GM21423 (cell line): ENCODE measurements around the gene ITSN1.
"Not testable (repeated sequence)": the region's sequence is repeated elsewhere in the genome, so short reads cannot be mapped to it uniquely, and the experiment has no call there.

Source experiments
- ATAC-seq: cut with Tn5 transposase; IDR thresholded peaks from one replicate; pipeline ENCODE4 v1.9.1; 2021; ENCODE audit warnings: mild to moderate bottlenecking, moderate library complexity; ENCODE audit not compliant: unreplicated experiment

The ITSN1 gene

DNA sequence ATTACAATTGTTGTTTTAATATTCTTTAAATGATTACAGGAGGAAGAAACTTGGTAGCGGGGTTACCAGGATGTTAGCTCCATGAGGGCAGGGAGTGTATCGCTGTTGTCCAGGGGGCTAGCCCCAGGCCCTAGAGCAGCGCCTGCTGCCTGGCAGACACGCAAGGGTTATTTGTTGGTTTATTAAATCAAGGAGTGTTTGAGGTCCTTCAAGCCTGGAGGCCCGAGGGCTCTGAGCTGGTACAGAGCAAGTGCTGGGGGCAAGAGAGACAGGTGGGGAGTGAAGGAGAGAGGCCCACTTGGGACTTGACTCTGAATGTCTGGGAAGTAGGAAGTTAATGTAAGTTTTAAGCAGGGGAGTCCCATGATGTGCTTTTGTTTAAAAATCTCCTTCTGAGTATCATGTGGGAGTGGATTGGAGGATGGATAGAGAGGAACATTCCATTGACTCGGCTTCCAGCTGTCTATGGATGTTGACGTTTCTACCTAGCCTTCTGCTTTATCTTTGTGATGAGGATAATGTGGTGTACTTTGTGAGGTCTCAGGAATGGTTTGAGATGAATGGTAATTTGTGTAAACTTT is 8.7 kb downstream of the ITSN1 start:
- no peak for ATAC-seq

DNA sequence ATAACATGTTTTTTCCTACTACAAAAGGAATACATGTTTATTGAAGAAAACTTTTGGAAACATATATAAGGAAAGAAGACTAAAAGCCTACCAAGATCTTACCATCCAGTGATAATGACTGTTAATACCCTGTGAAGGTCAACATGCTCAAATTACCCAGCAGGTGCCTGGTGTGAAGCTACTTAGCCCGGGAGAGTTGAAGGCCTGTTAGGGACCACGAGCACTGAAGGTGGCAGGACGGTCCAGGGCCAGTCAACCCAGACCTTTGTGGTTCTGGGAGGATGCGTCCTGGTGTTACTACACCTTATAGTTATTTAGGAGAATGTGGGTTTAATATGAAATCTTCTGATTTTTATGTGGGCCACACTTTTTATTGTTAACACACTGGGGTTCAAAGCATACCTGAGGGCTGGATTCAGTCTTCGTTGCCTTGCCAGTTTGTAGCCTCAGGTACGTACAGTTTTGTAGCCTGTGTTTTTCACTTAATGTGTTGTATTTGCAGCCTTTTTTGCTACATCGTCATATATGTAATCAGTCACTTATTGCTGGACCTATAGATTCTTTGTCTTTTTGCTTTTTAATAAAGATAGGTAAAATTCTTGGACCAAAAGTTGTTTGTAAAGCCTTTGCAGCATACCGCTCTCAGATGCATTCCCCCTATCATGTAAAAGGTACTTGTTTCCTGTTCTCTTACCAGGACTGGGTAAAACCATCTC is 9.8 kb downstream of the ITSN1 start:
- no peak for ATAC-seq

DNA sequence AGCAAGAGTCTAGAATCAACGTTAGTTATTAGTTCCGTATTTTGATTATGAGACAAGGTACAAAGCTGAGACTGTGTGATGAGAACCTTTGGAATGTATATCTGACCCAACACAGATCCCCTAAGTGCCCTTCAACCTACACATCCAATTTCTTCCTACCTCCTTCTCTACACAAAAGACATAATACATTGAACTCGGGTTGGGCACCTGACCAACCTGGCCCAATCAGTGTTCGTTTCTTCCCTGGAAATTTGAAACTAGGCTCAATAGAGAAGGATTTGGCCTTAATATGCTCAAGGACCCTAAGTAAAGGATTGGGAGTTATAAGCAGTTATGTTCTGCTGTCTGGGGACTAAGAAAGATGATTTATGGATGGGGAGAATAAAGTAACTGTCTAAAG is 12.1 kb downstream of the ITSN1 start:
- no peak for ATAC-seq

DNA sequence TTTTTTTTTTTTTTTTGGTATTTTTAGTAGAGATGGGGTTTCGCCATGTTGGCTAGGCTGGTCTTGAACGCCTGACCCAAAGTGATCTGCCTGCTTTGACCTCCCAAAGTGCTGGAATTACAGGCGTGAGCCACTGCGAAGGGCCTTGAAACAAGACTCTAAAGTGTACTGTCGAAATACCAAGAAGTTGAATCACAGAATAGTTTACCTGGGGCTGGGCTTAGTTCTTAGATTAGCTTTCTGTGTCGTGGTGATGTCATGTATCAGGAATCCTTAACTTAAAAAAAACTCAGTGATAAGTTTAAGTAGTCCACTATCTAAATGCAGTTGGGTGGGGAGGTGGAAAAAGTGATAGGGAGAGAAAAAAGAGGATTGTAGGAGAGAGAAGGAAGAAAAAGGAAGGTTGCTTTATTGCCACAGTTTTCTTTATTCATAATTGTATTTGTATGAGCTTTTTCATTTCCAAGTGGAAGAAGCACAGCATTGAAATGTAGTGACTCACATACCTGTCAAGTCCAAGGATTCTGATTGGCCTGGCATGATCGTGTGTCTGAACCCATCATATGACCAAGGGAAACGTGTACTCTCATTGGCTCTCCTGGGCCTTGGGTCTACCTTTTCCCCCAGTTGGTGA is 13.4 kb downstream of the ITSN1 start:
- ATAC-seq = no peak

DNA sequence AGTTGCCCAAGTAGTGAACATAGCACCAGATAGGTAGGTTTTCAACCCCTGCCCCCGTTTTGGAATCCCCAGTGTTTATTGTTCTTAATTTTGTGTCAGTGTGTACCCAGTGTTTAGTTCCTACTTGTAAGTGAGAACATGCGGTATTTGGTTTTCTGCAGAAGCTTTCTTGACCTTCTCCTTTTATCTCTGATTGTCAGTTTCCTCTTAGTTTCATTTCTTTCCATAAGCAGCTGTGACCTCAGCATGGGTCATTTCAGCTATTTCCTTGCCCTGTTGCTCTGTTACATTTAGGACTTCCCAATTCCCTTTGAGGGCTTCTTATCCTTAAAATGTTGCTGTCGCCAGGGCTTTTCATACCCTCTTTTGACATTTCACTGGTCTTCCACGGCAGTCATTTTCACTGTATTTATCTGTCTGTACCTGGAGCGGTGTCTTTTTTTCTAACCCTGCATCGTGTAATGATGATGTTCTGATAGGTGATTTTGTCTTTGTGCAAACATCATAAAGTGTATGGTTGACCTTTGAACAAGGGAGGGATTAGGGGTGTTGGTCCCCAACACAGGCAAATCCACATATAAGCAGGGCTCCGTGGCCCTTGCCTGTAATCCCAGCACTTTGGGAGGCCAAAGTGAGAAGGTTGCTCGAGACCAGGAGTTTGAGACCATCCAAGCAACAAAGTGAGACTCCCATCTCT is 15.0 kb downstream of the ITSN1 start:
- ATAC-seq = no peak

DNA sequence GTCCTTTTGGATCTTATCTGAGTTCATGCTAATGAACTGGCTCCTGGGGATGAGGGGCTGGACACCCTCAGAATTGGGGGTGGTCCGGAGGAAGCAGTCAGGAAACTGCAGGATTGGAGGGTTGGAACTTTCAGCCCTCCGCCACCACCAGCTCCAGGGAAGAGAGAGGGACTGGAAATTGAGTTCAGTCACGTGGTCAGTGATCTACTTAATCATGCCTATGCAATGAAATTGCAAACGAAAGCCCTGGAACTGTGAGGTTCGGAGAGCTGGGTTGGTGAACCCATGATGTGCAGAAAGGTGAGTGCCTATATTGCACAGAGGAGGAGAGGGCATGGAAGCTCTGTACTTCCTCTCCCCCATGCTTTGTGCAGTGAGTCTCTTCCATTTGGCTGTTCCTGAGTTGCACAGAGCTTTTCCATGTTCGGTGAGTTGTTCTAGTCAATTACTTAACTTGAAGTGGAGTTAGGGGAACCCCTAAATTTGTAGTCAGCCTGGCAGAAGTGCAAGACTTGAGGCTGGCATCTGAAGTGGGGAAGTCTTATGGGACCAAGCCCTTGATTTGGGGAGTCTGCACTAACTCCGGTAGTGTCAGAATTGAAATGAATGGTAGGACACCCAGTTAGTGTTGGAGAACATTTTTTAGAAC is 16.7 kb downstream of the ITSN1 start:
- no peak for ATAC-seq

DNA sequence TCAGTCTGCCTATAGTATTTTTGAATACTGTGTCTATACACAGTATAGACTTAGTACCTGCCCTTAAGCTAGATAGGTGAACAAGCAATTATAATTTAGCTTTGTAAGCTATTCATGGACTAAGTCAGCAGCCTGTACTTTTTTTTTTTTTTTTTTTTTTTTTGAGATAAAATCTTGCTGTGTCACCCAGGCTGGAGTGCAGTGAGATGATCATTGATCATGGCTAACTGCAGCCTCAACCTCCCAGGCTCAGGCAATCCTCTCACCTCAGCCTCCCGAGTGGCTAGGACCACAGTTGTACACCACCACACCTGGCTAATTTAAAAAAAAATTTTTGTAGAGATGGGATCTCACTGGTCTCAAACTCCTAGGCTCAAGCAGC is 17.3 kb downstream of the ITSN1 start:
- ATAC-seq = no peak

DNA sequence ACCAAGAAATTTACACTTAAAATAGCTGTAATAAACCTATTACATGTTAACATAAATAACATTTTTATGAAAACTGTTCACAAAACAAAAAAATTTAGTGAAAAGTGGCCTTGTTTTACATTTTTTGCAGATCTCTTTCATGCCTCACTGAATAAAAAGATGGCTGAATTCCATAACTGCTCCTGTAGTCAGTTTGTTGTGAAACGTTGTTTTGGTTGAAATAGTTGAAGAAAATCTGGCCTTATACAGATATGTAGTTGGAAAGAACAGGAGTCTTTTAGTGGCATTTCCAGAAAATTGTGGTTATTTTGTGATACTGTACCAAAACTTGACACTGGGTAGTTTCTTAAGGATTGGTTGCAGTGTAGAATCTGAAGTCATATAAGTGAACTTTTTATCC is 18.1 kb downstream of the ITSN1 start:
- no peak for ATAC-seq

DNA sequence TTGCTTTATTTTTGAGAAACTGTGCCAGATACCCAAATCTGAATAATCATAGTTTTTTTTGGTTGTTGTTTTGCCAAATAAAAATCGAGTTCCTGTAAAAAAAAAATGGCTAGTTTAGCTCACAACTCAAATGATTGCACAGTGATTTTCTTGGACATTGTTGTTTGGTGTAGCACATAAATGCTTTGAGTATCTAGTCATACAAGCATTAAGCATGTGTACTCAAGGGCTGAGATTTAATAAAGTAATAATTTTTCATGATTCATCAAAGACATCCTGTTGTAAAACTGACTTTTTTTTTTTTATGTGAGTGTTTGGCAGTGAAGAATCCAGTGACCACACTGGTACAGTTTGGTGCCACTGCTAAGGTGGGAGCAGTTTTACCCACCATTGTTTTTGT is 18.8 kb downstream of the ITSN1 start:
- ATAC-seq = no peak

DNA sequence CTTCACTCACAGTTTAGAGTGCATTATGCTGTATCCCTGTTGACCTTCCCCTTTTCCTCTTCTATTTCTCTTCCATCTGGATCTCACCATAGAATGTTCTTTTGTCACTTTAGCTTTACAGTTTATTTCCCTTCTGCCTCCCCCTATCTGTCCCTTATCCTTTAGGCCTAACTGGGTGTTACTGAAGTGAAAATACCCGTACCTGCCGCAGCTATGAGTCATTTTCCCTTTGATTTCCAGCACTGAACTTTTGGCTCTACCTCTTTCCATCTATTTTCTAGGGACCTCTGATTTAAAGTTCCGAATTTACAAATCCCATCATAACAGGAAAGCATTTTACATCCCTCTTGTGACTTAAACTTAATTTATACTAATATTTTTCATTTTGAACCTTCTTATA is 19.7 kb downstream of the ITSN1 start:
- ATAC-seq = no peak

DNA sequence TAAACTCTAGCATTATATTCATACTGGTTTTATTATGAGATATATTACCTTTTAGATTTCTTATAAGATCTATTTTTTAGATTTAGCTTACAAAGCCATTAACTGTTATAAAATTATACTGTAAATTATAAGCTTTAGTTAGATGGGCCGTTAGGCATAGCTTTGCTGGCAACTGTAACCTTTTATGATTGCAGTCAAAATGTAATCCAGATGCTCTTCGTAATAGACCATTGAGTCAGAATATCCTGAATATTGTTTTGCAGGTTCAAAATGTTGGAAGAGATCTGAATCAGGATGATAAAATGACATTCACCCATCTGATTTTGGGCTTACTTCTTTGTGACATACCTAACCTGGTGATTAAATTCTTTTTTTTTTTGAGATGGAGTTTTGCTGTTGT is 20.9 kb downstream of the ITSN1 start:
- ATAC-seq = no peak

DNA sequence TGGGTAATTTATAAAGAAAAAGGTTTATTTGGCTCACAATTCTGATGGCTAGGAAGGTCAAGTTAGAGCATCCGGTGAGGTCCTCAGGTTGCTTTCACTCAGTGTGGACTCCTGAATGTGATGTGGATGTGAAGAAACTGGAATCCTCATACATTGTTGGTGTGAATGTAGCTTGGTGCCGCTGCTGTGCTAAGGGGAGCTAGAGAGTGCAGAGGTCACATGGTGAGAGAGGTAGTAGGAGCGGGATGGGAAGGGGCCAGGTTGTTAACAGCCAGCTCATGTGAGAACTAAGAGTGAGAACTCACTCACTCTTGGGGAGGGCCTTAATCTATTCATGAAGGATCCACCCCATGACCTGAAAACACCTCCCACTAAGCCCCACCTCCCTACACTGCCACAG is 21.8 kb downstream of the ITSN1 start:
- ATAC-seq = no peak

DNA sequence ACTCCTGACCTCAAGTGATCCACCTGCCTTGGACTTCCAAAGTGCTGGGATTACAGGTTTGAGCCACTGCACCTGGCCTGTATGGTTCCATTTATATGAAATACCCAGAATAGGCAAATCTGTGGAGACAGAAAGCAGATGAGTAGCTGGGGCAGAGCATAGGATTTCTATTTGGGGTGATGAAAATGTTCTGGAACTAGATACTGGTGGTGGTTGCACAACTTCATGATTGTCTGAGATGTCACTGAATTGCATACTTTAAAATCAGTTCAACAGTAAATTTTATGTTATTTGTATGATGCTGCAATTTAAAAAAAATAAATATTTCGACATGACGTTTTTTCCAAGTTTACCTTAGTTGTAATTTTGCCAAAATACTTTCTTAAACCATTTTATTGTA is 23.9 kb downstream of the ITSN1 start:
- ATAC-seq = no peak

DNA sequence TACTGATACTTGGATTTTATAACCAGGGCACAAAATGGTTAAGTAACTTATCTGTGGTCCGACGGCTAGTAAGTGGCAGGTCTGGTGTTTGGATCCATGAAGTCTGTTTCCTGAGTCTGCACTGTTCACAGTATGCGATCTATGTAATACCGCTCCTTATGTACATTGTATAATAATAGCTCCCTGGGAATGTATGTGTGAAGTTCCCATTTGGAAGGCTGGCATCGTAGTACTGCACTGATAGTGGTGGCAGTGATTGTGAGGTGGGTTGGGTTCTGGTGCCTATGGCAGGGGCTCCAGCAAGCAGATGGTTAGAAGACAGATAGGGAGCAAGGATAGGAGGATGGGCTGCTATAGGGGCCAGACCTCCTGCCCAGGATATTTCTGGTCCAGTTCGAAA is 25.3 kb downstream of the ITSN1 start:
- ATAC-seq = no peak

DNA sequence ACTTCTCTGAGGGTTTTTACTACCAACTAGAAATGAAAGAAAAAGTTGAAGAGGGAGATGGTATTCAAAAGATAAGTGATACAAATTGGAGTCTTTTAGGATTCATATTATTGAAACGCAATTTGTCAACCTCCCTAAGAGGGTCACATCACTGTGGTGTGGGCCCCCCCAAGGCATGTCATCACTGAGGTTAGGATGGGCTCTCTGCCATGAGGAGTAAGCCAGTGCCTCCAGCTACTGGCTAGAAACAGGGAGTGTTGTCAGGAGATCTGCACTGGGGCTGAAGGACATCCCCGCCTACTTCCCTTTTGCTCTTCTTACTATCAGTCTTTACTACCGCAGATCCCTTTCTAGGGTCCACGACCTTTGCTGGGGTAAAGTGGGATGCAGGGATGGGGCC is 25.9 kb downstream of the ITSN1 start:
- ATAC-seq = no peak

DNA sequence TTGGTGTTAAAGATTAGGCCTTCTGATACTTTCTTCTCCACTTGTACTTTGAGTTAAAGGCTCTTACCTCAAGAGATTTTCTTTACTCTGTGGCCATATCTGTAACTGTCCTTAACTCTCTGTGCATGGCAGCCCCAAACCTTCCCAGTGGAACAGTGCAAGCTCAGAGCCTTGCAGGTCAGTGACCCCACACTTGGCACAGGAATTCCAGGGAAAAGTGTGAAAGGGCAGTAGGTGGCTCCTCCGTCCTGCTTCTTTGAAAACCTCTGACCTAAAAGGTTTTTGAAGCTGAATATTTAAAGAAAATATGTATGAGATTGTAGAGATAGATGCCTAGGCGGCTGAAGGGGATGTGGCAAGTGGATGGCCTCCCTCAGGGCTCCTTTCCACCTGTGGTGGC is 26.3 kb downstream of the ITSN1 start:
- ATAC-seq = no peak

DNA sequence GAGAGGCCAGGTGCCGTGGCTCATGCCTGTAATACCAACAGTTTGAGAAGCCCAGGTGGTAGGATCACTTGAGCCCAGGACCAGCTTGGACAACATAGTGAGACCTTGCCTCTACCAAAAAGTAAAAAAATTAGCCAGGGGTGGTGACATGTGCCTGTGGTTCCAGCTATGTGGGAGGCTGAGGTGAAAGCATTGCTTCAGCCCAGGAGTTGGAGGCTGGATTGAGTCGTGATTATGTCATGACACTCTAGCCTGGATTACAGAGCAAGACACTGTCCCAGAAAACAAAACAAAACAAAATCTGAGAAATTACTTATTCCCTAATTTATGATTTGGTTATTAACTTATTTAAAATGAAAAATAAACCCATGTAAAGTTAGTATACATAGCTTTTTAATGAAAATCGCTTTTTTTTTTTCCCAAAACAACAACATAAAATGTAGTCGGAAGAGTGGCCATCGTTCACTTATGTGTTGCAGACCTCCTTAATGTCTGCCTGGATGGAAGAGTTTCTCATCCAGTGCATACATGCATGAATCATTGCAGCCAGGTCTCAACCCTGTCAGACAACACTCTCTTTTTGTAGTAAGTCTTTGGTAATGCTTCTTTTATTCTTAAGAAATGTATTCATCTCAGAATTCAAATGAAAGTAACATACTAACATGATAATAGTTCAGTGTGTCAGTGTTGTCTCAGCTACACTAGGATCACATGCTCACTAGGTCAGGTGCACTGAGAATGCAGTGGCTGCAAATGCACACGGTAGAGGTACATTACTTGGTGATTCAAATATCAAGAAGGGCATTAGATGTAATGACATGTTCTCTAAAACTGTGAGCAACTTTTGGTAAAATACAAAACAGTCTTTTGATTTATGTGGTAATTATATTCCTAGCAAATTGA is 28.0 kb downstream of the ITSN1 start:
- no peak for ATAC-seq

DNA sequence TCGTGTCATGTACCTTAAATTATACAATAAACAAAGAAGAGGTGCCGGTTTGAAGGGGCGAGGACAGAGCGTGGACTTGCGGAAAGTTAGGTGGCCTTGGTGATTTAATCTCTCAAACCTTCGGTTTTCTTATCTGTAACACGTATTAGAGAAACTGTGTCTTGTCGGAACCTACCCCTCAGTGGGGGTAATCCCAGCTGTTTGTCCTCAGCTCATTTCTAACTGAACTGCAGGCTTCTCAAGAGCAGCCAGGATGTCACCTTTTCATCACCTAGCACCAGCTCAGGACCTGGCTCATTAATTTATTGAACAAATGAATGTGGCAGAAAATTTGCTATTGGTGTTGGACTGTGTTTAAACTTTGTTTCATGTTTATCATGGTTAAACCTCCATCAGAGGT is 31.2 kb downstream of the ITSN1 start:
- ATAC-seq = no peak

DNA sequence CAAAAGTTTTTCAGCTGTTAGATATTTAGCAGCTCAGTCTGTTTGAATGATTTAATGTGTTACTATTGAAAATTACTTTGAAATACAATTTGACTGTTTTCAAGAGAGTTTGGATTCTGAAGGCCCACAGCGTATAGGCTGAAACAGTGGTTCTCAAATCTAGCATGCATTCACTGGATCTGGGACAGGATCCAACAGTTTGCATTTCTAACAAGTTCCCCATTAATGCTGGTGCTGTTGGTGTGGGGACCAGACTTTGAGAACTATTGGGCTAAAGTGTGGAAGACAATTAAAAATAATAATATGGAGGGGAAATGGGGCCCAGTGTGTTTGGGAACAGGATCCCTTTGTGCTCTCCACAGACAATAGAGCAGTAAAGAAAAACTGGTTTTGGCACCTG is 31.9 kb downstream of the ITSN1 start:
- no peak for ATAC-seq

DNA sequence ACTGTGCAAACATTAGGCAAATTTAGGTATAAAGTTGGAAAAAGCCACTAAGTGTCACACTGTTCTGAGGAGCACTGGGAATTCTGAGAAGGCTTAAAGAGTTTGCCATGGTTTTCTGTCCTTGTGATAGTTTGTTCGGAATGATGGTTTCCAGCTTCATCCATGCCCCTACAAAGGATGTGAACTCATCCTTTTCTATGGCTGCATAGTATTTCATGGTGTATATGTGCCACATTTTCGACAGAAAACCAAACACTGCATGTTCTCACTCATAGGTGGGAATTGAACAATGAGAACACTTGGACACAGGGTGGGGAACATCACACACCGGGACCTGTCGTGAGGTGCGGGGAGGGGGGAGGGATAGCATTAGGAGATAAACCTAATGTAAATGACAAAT is 34.4 kb downstream of the ITSN1 start:
- ATAC-seq = not testable (repeated sequence)

DNA sequence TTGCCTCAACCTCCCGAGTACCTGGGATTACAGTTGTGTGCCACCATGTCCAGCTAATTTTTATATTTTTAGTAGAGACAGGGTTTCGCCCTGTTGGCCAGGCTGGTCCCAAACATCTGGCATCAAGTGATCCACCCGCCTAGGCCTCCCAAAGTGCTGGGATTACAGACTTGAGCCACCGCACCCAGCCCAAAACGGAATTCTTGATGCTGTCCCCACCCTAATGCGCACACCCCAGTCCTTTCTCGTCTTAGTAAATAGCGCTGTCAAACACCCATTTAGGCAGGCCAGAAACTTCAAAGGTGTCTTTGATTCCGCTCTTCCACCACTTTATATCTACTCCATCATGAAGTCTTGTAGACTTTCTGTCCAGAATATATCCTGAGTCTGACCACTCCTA is 35.1 kb downstream of the ITSN1 start:
- ATAC-seq = no peak
